ENCODE measurements around the gene CYYR1.

The CYYR1 gene

GRCh38 chr21:26453267-26453666 lies 119.8 kb downstream of the CYYR1 start (continued):
- TF ChIP-seq ZBTB49 (tag by site-specific recombination; IDR thresholded peaks at IDR 0.05; ENCODE audit: low read depth): no peak
- TF ChIP-seq HOXA7 (CRISPR knock-in tag; IDR thresholded peaks at IDR 0.05; ENCODE audit: borderline replicate concordance): no peak
- TF ChIP-seq ZNF48 (tag by site-specific recombination; IDR thresholded peaks at IDR 0.05): no peak
- no peak for TF ChIP-seq ZNF133 (tag by site-specific recombination; IDR thresholded peaks at IDR 0.05)
- TF ChIP-seq ZNF768 (tag by site-specific recombination; IDR thresholded peaks at IDR 0.05): no peak
- TF ChIP-seq ZBTB17 (tag by site-specific recombination; IDR thresholded peaks at IDR 0.05): no peak
- TF ChIP-seq SETDB1 (IDR thresholded peaks at IDR 0.05; ENCODE audit: insufficient read length, low read length): no peak
- TF ChIP-seq ZNF596 (tag by site-specific recombination; IDR thresholded peaks at IDR 0.05): no peak
- no peak for TF ChIP-seq EGR2 (tag by site-specific recombination; IDR thresholded peaks at IDR 0.05; ENCODE audit: low read depth)
- TF ChIP-seq HOXC10 (CRISPR knock-in tag; IDR thresholded peaks at IDR 0.05): no peak
- no peak for TF ChIP-seq MEIS1 (CRISPR knock-in tag; IDR thresholded peaks at IDR 0.05; ENCODE audit: borderline replicate concordance)

DNA sequence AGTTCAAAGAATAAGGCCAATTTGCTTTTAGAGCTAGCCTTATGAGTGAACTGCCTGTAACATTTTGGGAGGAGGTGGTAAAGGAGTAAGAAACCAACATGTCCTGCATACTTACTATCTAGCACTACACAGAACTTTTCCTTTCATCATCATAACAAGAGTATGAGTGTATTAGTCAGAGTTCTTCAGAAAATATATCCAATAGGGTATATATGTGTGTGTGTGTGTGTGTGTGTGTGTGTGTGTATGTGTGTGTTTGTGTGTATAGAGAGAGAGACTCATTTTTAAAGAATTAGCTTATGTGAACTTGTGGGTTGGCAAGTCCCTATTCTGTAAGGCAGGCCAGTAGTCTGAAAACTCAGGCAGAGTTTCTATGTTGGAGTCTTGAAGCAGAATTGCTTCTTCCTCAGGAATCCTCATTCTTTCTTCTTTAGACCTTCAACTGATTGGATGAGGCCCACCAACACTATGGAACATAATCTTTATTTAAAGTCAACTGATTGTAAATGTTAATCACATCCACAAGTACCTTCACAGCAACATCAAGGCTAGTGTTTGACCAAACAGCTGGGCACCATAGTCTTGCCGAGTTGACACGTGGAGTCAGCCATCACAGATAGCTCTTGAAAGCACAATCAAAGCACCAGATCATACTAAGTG lies 121.9 kb downstream of the CYYR1 start:
- Histone ChIP-seq H3K4me1 (ENCODE audit: control insufficient read depth, insufficient read depth, low read length) (no peaks in the 10 kb centered on the region), H3K4me3 (ENCODE audit: low read depth, low read length) (no peak overlapping the region), H3K36me3 (ENCODE audit: control insufficient read depth in 2 of 2, insufficient read depth in 1 of 2, low read length in 2 of 2) (no peaks in the 10 kb centered on the region), H3K27ac (ENCODE audit: extremely low read depth, low read depth, low read length) (no peak overlapping the region), H3K9me3 (ENCODE audit: control insufficient read depth, insufficient read depth, low read depth, low read length) (no peaks in the 10 kb centered on the region)
- ChIA-PET POLR2A (no interaction called here), CTCF (interaction anchor here (0.5 to 1.0 kb wide), 3 partner anchors 18 to 1527 kb away, joined by 3 read pairs; no protein-coding TSS in a partner anchor)
- TF ChIP-seq ZNF623 (tag by site-specific recombination; IDR thresholded peaks at IDR 0.05): no peak
- no peak for TF ChIP-seq REST (tag by site-specific recombination; IDR thresholded peaks at IDR 0.05)
- TF ChIP-seq ZNF10 (tag by site-specific recombination; IDR thresholded peaks at IDR 0.05): peak; percentile 84
- no peak for TF ChIP-seq ZBTB44 (tag by site-specific recombination; IDR thresholded peaks at IDR 0.05)

GRCh38 chr21:26449161-26449560 lies 123.9 kb downstream of the CYYR1 start:
- Histone ChIP-seq H3K4me3 (ENCODE audit: low read depth, low read length) (no peak overlapping the region), H3K36me3 (ENCODE audit: control insufficient read depth in 2 of 2, insufficient read depth in 1 of 2, low read length in 2 of 2) (no peaks in the 10 kb centered on the region), H3K9me3 (ENCODE audit: control insufficient read depth, insufficient read depth, low read depth, low read length) (no peaks in the 10 kb centered on the region), H3K4me1 (ENCODE audit: control insufficient read depth, insufficient read depth, low read length) (no peaks in the 10 kb centered on the region), H3K27ac (ENCODE audit: extremely low read depth, low read depth, low read length) (no peak overlapping the region)
- POLR2A ChIA-PET: no interaction called here
- CTCF ChIA-PET: no interaction called here
- TF ChIP-seq ZNF341 (tag by site-specific recombination; IDR thresholded peaks at IDR 0.05; ENCODE audit: low read depth) (no peak), ZNF138 (tag by site-specific recombination; IDR thresholded peaks at IDR 0.05; ENCODE audit: borderline replicate concordance) (no peak), ZBTB1 (tag by site-specific recombination; IDR thresholded peaks at IDR 0.05) (no peak), EGR2 (tag by site-specific recombination; IDR thresholded peaks at IDR 0.05; ENCODE audit: low read depth) (no peak), ZNF664 (tag by site-specific recombination; IDR thresholded peaks at IDR 0.05) (no peak), ZNF645 (tag by site-specific recombination; IDR thresholded peaks at IDR 0.05) (no peak), OVOL3 (tag by site-specific recombination; IDR thresholded peaks at IDR 0.05) (no peak), YY1 (tag by site-specific recombination; IDR thresholded peaks at IDR 0.05) (no peak)
